Activated naive CD4-positive, alpha-beta T cell (primary cell): ENCODE results near the gene ABCG2.

Source experiments
- DNase-seq, 4 experiments: peaks; one replicate each; lab custom pipeline; 2025; lab: John Stamatoyannopoulos, UW

Gene ABCG2

DNA sequence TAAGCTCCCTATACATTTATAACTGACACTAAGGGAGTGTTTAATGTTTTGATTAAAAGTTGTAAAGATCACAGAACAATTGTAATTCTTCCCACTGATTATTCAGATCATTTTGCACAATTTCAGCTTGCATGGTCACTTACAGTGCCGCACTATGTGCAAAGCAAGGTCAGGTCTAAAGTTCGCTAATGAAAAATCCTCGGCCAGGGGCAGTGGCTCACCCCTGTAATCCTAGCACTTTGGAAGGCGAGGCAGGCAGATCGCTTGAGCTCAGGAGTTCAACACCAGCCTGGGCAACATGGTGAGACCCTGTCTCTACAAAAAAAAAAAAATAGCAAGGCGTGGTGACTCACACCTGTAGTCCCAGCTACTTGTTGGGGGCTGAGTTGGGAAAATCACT lies 94.0 kb downstream of the ABCG2 start:
- no peak for DNase-seq

DNA sequence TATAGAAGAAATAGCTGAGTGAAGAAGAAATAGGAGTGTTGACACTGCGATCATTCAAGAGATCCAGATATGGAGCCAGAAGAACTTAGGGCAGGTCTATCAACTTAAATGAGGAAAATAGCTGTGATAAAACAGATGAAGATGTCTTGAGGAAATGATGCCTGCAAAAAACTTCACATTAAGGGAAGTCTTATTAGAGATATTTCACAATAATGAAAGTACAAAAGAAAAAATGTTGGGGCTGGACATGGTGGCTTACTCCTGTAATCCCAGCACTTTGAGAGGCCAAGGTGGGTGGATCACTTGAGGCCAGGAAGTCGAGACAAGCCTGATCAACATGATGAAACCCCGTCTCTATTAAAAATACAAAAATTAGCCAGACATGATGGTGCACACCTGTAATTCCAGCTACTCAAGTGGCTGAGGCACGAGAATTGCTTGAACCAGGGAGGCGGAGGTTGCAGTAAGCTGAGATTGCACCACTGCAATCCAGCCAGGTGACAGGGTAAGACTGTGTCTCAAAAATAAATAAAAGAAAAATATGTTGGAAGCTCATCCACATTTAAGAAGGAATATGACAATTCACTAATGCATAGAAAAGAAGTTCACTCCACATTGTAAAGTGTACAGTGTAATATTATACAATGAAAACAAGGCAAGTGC lies 94.7 kb downstream of the ABCG2 start:
- no peak for DNase-seq

DNA sequence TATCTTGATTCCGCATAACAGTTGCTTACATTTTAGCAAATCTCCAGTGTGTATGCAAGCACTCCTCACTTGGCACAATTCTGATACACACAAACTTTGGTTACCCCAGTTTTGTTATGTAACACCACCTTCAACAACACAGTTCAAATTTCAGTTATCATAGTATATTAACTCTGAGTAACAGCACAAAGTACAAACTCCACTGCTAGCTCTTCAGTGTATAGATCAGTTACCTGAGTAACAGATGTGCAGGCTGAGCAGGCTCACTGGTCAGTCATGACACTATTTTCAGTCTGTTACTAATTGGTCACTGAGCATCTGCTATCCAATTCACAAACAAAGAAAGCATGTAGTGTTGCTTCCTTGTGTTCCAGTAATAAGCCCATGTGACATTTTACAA lies 95.6 kb downstream of the ABCG2 start:
- DNase-seq = no peak

DNA sequence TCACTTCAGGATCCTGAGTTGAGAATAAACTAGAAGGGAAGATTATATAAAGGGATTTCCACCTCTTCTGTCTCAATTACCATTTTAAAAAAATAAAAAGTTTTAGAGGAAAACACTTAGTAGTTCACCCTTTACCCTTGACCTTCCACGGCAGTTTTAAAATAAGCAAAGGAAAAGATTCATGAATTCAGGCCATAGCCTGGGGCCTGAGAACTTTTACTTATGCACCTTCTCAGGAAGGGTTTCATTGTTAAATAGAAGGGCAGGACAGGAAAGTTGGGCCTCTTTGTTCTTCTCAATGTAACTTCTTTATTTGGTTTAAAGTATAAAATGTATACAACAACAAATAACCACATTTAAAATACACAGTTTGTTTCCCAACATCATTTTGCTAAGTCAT lies 96.1 kb downstream of the ABCG2 start:
- DNase-seq = no peak

DNA sequence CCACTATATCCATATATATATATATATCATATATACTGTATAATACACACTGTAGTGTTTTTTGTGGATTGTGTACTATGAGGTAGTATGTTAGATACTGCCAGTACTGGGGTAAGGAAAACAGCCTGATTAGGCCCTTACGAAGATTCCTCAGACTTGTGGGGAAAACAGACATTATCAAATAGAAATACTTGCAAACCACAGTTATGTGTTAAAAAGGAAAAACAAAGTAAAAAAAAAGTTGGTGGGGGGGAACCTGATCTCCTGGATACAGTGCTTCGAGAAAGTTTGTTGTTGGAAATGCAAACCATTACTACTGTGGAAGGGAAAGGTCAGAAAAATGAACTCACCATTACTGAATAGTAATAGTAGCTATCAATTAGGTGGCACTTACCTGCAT lies 98.0 kb downstream of the ABCG2 start:
- no peak for DNase-seq

DNA sequence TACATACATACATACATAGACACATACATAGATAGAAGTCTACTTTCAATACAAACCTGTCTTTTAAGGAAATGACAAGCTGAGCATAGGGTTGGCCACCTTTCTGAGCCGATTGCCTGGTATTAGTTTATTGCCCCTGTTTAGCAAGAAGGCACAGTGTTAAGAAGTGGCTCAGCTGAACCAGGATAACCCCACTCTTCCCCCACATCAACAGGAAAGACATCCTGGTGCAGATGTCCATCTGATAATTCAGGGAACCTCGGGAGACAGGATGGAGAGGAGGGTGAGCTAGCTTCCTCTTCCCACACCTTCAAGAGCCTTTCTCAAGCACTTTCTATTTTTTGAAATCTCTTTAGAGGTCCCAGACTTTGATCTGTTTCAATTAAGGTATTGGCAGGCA lies 98.7 kb downstream of the ABCG2 start:
- DNase-seq = no peak

DNA sequence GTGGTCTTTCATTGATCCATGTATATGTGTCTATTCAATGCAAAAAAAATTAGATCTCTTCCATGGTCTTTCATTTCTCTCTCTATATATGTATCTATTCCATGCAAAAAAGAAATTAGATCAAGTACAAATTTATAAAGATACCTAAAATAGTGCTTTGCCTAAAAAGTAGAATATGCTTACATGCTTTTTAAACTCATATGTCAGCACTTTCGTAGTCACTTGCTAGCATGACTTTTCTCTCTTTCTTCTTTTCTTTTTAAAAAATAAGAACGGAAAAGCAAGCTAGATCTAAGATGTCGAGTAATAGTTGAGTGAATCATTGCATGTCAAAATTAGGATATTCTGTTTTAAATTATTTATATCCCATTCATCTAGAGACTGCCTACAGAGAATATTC lies 100.1 kb downstream of the ABCG2 start:
- DNase-seq = no peak

DNA sequence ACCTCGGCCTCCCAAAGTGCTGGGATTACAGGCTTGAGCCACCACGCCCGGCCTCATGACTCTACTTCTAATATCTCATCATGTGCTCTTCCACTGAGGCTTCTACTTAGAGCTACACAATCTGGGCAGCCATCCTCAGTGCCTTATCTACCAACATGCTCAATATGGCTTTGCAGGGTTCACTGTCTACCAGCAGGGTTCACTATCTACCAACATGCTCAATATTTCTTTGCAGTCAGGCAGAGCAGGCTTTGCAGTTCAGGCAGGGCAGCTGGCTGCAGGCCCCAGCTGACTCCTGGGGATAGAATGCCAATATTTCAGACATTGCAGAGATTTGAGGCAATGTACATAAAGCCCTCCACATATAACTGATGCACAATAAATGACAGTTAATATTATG lies 103.5 kb downstream of the ABCG2 start:
- no peak for DNase-seq

DNA sequence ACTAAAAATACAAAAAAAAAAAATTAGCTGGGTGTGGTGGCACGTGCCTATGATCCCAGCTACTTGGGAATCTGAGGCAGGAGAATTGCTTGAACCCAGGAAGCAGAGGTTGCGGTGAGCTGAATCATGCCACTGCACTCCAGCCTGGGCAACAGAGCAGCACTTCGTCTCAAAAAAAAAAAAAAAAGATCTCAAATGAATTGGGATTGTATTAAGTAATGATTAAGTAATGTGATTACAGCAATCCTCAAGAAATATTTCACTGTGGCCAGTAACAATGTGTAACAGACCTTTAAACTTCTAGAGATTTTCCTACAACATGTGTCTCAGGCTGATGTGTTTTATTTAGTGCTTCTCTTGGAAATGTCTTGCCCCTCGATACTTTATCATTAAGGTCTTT lies 104.2 kb downstream of the ABCG2 start:
- DNase-seq = no peak

DNA sequence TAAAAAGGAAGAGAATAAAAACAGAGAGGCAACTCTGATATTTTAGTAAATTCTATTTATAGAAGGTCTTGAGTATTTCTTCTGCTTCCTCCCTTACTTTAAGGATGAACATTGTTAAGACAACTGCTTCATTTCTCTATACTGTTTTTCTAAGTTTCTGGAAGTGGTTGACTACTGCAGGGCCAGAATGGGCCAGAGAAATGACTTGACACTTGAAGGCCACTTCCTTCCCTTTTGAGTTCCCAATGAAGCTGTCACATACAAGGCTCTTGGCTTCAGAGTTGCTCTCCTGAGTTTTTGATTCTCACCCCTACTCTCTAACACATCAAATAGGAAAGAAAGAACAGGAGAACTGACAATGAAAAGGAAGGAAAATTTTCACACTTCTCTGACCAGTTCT lies 113.4 kb downstream of the ABCG2 start:
- DNase-seq = no peak

DNA sequence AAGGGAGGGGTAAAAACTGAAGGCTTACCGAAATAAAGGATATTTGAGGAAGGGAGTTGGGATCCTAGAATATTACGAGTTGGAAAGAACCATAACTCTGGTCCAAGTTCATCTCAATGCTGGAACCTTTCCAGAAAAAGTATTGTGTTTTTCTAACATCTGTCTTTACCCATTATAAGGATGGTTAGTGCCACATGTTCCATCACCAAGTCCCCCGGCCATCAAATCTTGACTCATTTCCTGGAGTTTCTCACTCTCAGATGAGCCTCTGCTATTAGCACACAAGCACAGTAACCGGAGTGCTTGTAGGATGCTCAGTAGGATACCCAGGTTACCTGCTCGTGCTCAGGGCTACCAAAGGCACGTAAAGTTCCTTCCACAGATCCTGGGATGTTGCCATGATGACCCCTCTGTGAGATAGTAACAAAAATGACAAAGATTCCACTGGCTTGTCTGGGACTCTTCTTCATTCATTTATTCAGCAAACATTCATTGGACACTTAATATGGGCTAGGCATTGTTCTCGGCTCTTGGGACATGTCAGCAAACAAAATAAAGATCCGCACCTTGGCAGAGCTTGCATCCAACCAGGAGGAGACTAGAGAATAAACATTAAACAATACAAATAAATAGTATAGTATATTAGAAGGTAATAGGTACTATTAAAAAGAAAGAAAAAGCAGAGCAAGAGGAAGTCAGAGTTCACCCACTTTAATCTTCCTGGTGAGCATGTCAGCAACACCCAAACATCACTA lies 114.7 kb downstream of the ABCG2 start:
- no peak for DNase-seq

DNA sequence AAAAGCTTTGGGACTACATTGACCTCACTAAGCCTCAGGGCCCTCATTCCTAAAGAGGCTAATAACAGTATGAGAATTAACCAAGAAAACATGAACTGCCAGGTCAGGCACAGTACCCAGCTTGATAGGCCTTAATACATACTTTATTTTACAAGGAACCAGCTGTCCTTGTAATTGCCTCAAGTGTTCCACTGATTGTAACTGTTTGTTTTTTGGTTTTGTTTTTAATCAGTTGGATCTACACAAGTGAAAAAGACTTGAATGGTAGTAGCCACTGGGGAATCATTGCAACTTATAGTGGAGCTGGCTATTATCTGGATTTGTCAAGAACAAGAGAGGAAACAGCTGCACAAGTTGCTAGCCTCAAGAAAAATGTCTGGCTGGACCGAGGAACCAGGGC lies 115.4 kb downstream of the ABCG2 start:
- DNase-seq = no peak

DNA sequence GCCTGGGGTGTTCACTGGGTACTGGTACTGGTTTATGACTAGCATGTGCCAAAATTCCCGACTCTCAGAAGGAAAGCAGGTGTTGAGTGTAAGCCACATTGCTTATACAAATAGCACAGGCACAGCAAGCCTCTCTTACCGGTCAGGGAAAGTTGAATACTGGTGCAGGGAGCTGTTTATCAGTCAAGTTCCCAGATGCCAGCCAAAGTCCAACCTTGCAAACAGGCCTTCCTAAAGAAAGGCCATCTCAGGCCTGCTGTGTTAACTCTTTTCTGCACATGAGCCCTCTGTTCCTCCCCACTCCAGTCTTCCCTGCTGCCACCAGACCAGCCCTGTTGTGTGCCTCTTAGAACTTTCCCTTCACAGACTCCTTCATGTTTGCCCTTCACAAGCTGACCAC lies 116.8 kb downstream of the ABCG2 start:
- no peak for DNase-seq

DNA sequence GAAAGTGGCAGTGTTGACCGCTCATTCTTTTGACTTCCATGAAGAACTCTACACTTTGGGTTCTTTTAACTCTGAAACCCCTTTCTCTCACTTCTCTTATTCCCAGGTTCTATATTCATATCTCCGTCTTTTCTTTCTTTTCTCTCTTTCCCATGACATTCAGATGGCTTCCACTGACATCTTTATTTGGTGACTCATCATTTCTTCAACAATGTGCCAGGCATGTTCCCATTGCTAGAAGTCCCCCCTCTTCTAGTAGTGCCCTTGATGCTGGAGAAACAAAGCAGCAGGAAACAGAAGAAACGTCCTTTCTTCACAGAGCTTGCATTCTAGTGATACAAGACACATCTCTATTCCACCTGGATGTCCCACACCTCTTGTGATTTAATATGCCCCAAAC lies 117.7 kb downstream of the ABCG2 start:
- no peak for DNase-seq
